HG02852 (cell line): Measurements from ENCODE around the gene IRF8.
"Not testable (repeated sequence)": the region's sequence is repeated elsewhere in the genome, so short reads cannot be mapped to it uniquely, and the experiment has no call there.

Experiments used
- ATAC-seq: cut with Tn5 transposase; IDR thresholded peaks from one replicate; pipeline ENCODE4 v1.9.1; 2021; ENCODE audit warnings: mild to moderate bottlenecking, moderate library complexity; ENCODE audit not compliant: unreplicated experiment

IRF8 gene

DNA sequence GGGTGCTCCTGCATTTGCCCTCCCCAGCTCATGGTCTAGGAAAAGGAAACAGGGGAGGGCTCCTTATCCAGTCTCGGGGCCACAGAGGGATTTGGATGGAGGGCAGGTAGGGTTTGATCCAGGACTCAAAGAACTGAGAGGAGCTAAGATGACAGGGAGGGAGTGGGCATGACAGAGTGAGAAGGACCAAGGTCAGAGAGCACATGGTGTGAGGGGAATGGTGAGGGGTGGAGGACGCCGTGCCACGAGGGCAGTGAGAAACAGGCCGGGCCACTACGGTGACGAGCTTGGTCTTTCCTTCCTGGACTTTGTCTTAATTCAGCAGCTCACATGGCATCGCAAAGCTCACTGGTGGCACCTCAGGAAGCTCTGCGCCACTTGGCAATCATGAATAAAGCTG is 35.2 kb downstream of the IRF8 start:
- no peak for ATAC-seq

DNA sequence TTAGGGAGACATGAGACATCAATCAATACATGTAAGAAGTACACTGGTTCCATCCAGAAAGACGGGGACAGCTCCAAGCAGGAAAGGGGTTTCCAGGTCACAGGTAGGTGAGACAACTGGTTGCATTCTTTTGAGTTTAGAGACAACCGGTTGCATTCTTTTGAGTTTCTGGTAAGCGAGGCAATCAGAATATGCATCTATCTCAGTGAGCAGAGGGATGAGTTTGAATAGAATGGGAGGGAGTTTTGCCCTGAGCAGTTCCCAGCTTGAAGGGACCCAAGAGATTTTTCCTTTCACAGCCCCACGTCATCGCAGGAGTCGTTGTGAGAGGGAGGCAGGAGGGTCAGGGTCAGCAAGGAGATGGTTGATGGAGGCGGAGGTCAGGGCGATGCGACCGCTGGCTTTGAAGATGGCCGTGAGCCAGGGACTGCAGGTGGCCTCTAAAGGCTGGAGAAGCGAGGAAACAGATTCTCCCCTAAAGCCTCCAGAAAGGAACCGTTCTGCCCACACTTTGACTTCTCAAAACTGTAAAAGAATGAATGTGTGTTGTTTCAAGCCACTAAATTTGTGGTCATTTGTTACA is 36.5 kb downstream of the IRF8 start:
- no peak for ATAC-seq

- peak; percentile 71 for ATAC-seq
Measured at GRCh38 chr16:85935974-85936760, 37.2 kb downstream of the IRF8 start.

GRCh38 chr16:85936816-85937215 is 37.9 kb downstream of the IRF8 start:
- ATAC-seq = no peak

DNA sequence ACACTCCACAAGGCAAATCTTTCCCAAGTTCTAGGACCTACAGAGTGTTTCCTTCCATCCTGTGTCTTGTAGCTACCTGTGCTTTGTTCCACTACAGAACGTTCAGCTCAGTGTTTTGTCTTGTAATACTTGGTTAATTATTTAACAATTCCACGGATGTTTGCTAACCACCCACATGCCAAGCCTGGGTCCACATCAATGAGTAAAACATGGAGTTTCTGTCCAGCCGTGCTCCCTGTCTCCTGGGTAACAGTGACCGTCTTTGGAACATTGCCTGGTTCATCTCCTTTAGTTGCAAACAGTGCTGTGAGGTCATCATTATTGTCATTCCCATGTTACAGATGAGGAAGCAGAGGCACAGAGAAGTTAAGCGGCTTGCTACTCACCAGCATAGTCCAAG is 41.3 kb downstream of the IRF8 start:
- ATAC-seq = no peak

DNA sequence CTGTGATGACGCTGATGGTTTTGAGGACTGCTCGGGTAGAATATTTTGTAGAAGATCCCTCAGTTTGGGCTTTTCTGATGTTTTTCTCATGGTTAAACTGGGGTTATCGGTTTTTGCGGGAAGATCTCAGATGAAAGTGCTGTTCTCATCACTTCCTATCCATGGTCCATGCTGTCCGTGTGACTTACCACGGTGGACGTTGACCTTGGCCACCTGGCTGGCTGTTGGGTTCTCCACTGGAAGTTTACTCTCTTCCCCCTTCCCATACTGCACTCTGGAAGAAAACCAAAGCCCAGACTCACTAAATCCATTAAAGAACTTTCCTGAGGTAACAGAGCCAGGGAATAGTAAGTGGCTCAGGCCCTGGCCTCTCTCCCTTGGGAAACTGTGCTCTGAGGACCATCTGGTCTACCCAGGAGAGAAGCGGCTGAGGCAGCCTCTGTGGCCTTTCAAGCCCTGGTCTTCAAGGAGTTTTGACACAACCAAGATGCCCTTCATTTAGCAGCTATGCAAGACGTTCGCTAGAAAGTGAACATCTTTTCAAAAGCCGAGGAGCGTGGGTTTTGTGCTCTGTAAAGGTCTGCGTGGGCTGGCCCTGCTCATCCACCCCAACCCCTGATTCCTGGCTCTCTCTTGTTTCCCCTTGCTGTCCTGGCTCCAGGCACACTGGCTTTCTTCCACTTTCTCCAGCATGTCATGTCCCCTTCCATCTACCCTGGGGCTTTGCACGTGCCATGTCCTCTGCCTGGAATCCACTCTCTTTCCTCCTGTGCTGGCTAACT is 43.1 kb downstream of the IRF8 start:
- no peak for ATAC-seq

- not testable (repeated sequence) for ATAC-seq
Measured at GRCh38 chr16:85942659-85943058, 43.7 kb downstream of the IRF8 start.

GRCh38 chr16:85943711-85944110 is 44.7 kb downstream of the IRF8 start:
- no peak for ATAC-seq

DNA sequence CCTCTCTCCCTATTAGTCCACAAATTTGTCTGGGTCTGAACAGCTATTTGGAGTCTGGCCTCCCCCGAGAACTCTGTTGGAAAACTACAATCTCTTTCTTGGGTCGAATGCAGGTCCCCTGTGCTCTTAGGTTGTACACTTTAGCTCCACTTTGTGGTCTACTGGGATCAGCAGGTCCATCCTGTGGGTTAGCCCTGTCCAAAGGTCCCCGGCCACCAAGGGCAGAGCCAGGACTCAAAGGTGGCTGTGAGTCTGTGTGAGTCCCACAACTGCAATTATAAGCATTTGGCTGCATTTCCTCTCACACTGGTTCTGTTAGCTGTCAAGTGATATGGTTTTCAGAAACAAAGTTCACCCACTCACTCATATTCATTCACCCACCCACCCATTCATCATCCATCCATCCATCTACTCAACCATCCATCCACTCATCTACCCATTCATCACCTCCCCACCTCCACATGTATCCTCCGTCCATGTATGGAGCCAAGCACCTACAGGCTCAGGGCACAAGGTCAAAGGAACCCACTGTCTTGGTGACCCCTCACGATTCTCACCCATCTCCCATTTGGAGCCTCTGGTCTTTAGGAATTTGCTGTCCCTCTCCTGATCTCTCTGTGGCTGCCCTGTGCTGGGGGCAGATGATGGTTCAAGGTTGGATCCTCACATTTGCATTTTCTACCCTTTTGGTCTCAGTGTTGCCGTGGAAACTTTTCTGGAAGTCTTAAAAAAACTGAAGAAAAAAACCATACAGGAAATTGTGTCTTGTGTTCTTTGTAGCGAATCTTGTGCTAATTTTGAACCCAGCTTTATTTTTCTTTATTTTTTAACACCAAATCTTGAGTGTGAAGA is 45.8 kb downstream of the IRF8 start:
- no peak for ATAC-seq

DNA sequence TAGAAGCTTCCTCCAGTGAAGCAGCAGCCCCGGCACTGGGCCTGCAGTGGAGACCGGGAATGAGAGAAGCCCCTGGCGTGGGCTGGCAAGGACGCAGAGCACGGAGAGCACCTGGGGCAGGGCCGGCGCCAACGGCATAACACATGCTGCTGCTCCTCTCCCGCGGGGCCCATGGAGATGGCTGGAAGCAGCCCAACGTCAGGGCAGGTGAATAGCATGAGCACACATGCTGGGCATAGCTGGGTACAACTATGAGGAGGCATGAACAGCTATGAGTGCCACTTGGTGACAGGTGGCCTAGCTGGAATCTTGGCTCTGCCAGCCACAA is 46.4 kb downstream of the IRF8 start:
- no peak for ATAC-seq

DNA sequence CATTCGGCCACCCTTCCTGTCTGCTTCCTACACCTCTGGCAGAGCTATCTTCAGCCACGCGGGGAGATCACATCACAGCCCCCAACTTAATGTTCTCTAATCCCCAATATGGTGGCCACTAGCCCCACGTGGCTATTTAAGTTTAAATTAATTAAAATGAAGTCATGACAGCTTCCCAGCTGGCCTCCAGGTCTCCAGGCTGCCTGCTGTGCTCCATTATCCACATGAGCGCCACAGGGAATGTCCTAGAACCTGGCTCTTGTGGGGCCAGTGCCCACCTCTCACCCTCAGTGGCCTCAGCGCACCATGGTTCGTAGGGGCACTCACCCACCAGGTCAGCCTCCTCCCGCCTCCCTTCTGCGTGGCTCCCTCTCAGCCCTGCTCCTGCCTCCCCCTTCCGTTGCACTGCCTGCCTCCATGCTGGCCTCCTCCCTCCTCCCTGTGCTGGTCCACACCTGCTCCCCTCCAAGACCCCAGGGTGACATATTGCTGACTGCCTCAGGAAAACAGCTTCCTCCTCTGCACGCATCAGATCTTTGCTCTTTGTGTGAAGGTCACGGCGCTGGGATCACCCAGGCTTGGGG is 47.7 kb downstream of the IRF8 start:
- no peak for ATAC-seq

GRCh38 chr16:85947230-85948137 is 48.5 kb downstream of the IRF8 start:
- ATAC-seq = peak; percentile 78

DNA sequence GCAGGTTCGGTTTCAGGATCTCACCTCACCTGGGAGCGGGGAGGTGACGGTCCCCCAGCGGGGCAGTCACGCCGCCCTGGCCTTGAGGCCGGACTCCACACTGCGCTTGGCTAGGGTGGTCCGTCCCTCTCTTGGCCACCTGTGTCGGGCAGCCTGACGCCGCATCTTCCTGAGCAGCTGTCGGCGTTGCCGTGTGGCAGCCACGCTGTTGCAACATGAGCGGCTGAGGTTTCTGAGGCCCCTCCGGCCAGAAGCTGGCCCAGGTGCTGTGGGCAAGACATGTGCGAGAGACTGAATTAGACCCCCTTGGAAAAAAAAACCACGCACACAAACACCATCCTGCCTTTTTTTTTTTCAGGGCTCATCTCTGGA is 49.2 kb downstream of the IRF8 start:
- ATAC-seq = peak; percentile 27

DNA sequence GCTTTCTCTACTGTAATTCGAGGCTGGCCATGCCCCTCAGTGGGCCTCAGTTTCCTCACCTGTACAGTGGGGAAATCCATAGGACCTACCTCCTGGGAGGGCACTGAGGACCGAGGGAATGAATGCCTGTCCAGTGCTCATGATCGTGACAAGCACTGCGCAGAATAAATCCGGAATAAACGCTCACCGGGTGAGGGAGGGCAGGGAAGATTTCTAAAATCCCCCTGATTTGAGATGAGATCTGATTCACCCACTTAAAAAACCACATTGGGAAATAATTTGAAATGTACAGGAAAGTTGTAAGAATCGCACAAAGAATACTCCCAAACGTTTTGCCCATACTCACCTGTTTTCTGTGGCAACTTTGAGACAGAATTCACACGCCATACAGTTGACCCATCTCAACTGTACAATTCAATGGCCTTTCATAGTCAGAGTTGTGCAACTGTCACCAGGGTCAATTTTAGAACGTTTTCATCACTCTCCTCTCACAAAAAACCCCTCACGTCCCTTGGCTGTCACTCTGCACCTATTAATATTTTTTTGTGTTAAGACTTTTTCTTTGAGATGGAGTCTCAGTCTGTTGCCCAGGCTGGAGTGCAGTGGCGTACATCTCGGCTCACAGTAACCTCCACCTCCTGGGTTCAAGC is 49.8 kb downstream of the IRF8 start:
- ATAC-seq = no peak

DNA sequence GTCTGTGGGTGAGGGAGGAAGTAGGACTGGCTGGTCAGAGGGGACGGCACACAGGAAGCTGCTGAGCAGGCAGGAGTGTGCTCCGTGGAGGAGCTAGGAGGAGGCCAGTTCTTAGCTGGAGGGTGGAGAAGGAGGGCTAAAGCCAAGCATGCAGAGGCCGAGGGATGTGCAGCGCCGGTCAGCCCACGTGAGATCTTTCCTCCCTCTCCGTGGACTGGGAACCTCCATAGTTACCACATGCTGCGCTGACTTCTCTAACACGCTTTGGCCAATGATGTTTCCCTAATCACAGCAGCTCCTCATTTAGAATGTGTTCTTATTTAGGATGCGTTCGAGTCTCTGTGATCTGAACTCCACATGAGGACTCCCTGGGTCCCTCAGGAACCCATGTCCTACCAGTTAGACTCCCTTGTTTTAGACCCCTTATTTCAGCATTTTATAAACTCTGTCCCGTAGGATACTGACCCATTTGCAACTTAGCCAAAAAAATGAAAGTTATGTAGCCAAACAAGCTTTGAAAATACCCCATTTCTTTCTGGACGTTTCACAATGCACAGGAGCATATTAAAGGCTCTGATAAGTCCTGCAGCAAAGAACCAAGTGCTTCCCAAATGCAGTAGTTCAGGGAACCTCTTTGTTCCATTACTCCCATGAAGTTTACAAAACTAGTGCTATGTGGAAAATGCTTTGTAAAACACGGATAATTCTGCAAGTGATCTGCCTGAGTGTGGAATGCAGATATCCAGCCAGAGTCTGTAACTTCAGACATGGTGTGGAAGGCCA is 51.4 kb downstream of the IRF8 start:
- no peak for ATAC-seq

DNA sequence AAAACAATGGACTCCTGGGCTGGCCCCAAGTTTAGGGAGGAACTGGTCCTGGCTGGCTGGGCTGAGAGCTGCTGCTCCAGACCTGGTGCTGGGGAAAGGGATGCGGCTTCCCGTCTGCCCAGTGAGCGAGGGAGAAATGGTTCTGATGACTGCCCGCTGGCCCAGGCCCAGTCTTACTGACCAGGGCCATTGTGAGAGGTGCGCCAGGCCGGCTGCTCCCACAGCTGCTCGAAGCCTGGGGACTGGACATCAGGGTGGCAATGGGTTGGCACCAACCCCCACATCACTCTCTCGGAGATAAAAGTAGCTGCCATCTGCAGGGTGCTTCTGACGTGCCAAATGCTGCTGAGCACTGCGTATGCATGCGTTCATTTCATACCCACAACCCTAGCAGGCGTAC is 53.2 kb downstream of the IRF8 start:
- no peak for ATAC-seq

DNA sequence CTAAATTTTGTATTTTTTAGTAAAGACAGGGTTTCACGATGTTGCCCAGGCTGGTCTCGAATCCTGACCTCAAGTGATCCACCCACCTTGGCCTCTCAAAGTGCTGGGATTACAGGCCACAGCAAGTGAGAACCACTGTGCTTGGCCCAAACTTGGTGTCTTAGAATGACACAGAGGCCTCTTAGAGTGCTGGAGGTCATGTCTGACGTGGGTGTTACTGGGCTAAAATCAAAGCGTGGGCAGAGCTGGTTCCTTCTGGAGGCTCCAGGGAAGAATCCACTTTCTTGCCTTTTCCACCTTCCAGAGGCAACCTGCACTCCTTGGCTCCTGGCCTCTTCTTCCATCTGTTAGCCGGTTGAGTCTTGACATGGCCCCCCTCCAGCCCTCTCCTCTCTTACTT is 53.8 kb downstream of the IRF8 start:
- ATAC-seq = no peak

DNA sequence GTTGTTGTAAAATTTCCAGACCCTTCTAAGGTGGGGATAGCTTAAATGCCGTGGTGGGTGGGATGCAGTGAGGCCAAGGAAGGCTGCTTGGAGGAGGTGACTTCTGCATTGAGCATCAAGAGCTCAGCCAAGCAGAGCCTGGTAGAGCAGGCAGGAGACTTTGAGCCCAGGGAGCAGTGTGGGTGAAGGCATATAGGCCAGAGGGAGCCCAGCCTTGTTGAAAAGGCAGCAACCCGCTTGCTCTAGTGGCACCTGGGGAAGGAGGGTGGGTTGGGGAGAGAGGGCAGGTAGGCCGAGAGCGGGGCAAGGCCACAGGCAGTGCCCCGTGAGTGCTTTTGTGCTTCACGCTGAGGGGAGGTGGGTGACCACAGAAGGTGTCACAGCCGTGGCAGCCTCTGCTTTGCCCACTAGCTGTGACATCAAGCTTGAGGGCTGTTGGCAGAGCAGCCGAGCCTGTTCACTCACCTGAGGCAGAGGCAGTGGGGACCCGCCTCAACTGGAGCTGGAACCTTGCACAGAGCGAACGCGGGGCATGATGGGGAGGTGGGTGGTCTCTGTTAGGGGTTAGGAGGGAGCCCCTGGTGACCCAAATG is 56.1 kb downstream of the IRF8 start:
- ATAC-seq = no peak
